ENCODE results near the gene NEK10.

- TF ChIP-seq POLR2A (IDR thresholded peaks at IDR 0.05) (no peak), CTCF (IDR thresholded peaks at IDR 0.05) (no peak)
These were observed 159.4 kb downstream of the NEK10 start for GRCh38 chr3:27209617-27210264.

Data from thyroid gland (tissue), 4 donors.